CD8-positive, alpha-beta memory T cell (primary cell): ENCODE measurements around the gene HIRA. TPM values are rescaled to one million over a fixed set of nuclear protein-coding genes. Genes with fewer than 3 reads are reported as not detected.
A peak's percentile ranks its signal among the peaks of the same experiment; 100 is the strongest.
"Not testable (repeated sequence)": the region's sequence is repeated elsewhere in the genome, so short reads cannot be mapped to it uniquely, and the experiment has no call there.

Experiments used
- CTCF ChIA-PET: fragments of 350-600 bp; sonication (Branson Sonifier 250); formaldehyde crosslinking; loops from one replicate; lab custom pipeline; 2021; ENCODE audit warnings: antibody characterized with exemption; lab: Charles Lee
- POLR2A ChIA-PET: fragments of 350-600 bp; sonication (Branson Sonifier 250); formaldehyde crosslinking; loops from one replicate; lab custom pipeline; 2021; ENCODE audit warnings: antibody characterized with exemption; lab: Charles Lee
- DNase-seq, 5 donors: peaks; one replicate each; pipeline versions ENCODE4 v3.0.0 to v3.0.0-alpha.2; 2020 to 2022; ENCODE audit warnings: mixed read lengths in 1 of 5
- H3K27ac ChIP-seq: one replicate; pipeline ENCODE4 v1.7.0; 2013; ENCODE audit warnings: low read depth, mild to moderate bottlenecking, low read length, moderate library complexity
- H3K27me3 ChIP-seq: 2 replicates; pipeline ENCODE4 v1.7.0; 2013; ENCODE audit warnings: low read length, mild to moderate bottlenecking; ENCODE audit not compliant: insufficient read depth, poor library complexity, severe bottlenecking
- H3K36me3 ChIP-seq: 2 replicates; pipeline ENCODE4 v1.7.0; 2013; ENCODE audit warnings: mild to moderate bottlenecking, low read length, moderate library complexity; ENCODE audit not compliant: insufficient read depth
- H3K4me1 ChIP-seq: 2 replicates; pipeline ENCODE4 v1.7.0; 2013; ENCODE audit warnings: mild to moderate bottlenecking, low read length, moderate library complexity; ENCODE audit not compliant: insufficient read depth
- H3K4me3 ChIP-seq: 2 replicates; pipeline ENCODE4 v1.7.0; 2013; ENCODE audit warnings: mild to moderate bottlenecking, low read length
- H3K9me3 ChIP-seq: 2 replicates; pipeline ENCODE4 v1.7.0; 2013; ENCODE audit warnings: mild to moderate bottlenecking, low read length
- H3K27ac Mint-ChIP-seq, 8 donors: one replicate each; pipeline ENCODE4 v1.8.0; 2020 to 2021; ENCODE audit warnings: mixed read lengths in 8 of 8, mild to moderate bottlenecking in 6 of 8, inconsistent platforms in 3 of 8, moderate library complexity in 3 of 8
- H3K27me3 Mint-ChIP-seq, 2 donors: one replicate each; pipeline ENCODE4 v1.8.0; 2020 to 2021; ENCODE audit warnings: mixed read lengths in 2 of 2, mild to moderate bottlenecking in 1 of 2, moderate library complexity in 1 of 2
- H3K36me3 Mint-ChIP-seq, 3 donors: one replicate each; pipeline ENCODE4 v1.8.0; 2020 to 2021; ENCODE audit warnings: mixed read lengths in 3 of 3, inconsistent platforms in 1 of 3, mild to moderate bottlenecking in 1 of 3
- H3K4me1 Mint-ChIP-seq, 3 donors: one replicate each; pipeline ENCODE4 v1.8.0; 2020 to 2021; ENCODE audit warnings: mixed read lengths in 3 of 3, inconsistent platforms in 1 of 3, mild to moderate bottlenecking in 1 of 3
- H3K4me3 Mint-ChIP-seq, 7 donors: one replicate each; pipeline ENCODE4 v1.8.0; 2020 to 2021; ENCODE audit warnings: mixed read lengths in 7 of 7, mild to moderate bottlenecking in 6 of 7, moderate library complexity in 4 of 7, inconsistent platforms in 2 of 7
- H3K9me3 Mint-ChIP-seq, 5 donors: one replicate each; pipeline ENCODE4 v1.8.0; 2020 to 2022; ENCODE audit warnings: mixed read lengths in 5 of 5, mild to moderate bottlenecking in 3 of 5, moderate library complexity in 2 of 5, inconsistent platforms in 1 of 5
- polyA plus RNA-seq: library from polyadenylated mRNA; unstranded; fragments of 300-500 nt; fragmentation: Illumina TruSeq; gene quantifications from one replicate; pipeline ENCODE4 v1.2.3, GENCODE V29; 2021
- total RNA-seq, 2 experiments: library from RNA; stranded (reverse); gene quantifications; one replicate each; pipeline ENCODE4 v1.2.3, GENCODE V29; 2021

Gene HIRA
- total and polyA plus RNA-seq, 3 experiments from 2014 or later, result 4.6 to 44.8 (median 38.5) TPM

- H3K9me3 Mint-ChIP-seq, H3K27me3 ChIP-seq, H3K27me3 Mint-ChIP-seq, H3K9me3 ChIP-seq, DNase-seq, H3K27ac ChIP-seq, H3K4me3 ChIP-seq: not testable (repeated sequence)
- ChIA-PET POLR2A (interaction anchor here (0.6 kb wide), 1 partner anchor 23 kb away, joined by 3 read pairs; no protein-coding TSS in a partner anchor), CTCF (interaction anchor here (1.4 kb wide), 1 partner anchor 10 kb away, joined by 3 read pairs; no protein-coding TSS in a partner anchor)
- Histone ChIP-seq H3K4me1 (peaks cover 11% of the 10 kb centered on the region), H3K36me3 (peaks cover 15% of the 10 kb centered on the region)
- peak overlapping the region in 1 of 7 donors; percentile 43 for H3K4me3 Mint-ChIP-seq
- H3K4me1 Mint-ChIP-seq, result peaks cover 13 to 27% (median 17%) of the 10 kb centered on the region in 3 donors
- peak overlapping the region in 5 of 8 donors; percentile 6 to 72 (median 57) for H3K27ac Mint-ChIP-seq
- peaks cover 0 to 50% (median 3%) of the 10 kb centered on the region in 3 donors for H3K36me3 Mint-ChIP-seq
These were observed 5.1 kb upstream of the HIRA start for GRCh38 chr22:19436444-19437161.

GRCh38 chr22:19434829-19435580 is 3.5 kb upstream of the HIRA start:
- Histone ChIP-seq H3K4me3 (no peak overlapping the region), H3K36me3 (peaks cover 15% of the 10 kb centered on the region), H3K27ac (no peak overlapping the region), H3K9me3 (no peaks in the 10 kb centered on the region), H3K4me1 (peaks cover 20% of the 10 kb centered on the region), H3K27me3 (no peaks in the 10 kb centered on the region)
- peaks cover 0 to 42% (median 3%) of the 10 kb centered on the region in 3 donors for H3K36me3 Mint-ChIP-seq
- no peaks in the 10 kb centered on the region for H3K9me3 Mint-ChIP-seq
- POLR2A ChIA-PET, result no interaction called here
- H3K4me1 Mint-ChIP-seq, result peaks cover 21 to 31% (median 25%) of the 10 kb centered on the region in 3 donors
- peaks cover 0 to 3% of the 10 kb centered on the region in 2 donors for H3K27me3 Mint-ChIP-seq
- H3K27ac Mint-ChIP-seq, result peak overlapping the region in 6 of 8 donors; percentile 4 to 99 (median 50)
- CTCF ChIA-PET, result interaction anchor here (1.8 kb wide), 1 partner anchor 10 kb away, joined by 6 read pairs; no protein-coding TSS in a partner anchor
- DNase-seq, result no peak
- H3K4me3 Mint-ChIP-seq, result peak overlapping the region in 3 of 7 donors; percentile 34 to 99 (median 96)

GRCh38 chr22:19434401-19434800 is 2.9 kb upstream of the HIRA start:
- ChIA-PET POLR2A (no interaction called here), CTCF (interaction anchor here (1.8 kb wide), 1 partner anchor 11 kb away, joined by 6 read pairs; no protein-coding TSS in a partner anchor)
- Mint-ChIP-seq H3K27ac (peak overlapping the region in 4 of 8 donors; percentile 36 to 99 (median 70)), H3K4me1 (peaks cover 27 to 37% (median 31%) of the 10 kb centered on the region in 3 donors), H3K36me3 (peaks cover 0 to 44% (median 3%) of the 10 kb centered on the region in 3 donors), H3K9me3 (no peaks in the 10 kb centered on the region), H3K27me3 (peaks cover 0 to 3% of the 10 kb centered on the region in 2 donors), H3K4me3 (peak overlapping the region in 5 of 7 donors; percentile 10 to 99 (median 45))
- H3K4me3 ChIP-seq, result no peak overlapping the region
- no peaks in the 10 kb centered on the region for H3K27me3 ChIP-seq
- DNase-seq, result no peak
- H3K4me1 ChIP-seq, result peaks cover 26% of the 10 kb centered on the region
- H3K36me3 ChIP-seq, result peaks cover 15% of the 10 kb centered on the region
- no peaks in the 10 kb centered on the region for H3K9me3 ChIP-seq
- no peak overlapping the region for H3K27ac ChIP-seq

- H3K27ac Mint-ChIP-seq, result peak within 1 kb of the TSS; percentile 87 to 99 (median 92)
- H3K36me3 ChIP-seq, result peaks cover 22% of the 10 kb centered on the region
- peak within 1 kb of the TSS; percentile 85 to 99 (median 89) for H3K4me3 Mint-ChIP-seq
- peaks cover 0 to 40% (median 6%) of the 10 kb centered on the region in 3 donors for H3K36me3 Mint-ChIP-seq
- peak within 1 kb of the TSS; percentile 95 for H3K4me3 ChIP-seq
- H3K4me1 Mint-ChIP-seq, result peaks cover 35 to 49% (median 47%) of the 10 kb centered on the region in 3 donors
- H3K9me3 ChIP-seq, result no peaks in the 10 kb centered on the region
- peak within 1 kb of the TSS; percentile 99 for H3K27ac ChIP-seq
- no peaks in the 10 kb centered on the region for H3K27me3 ChIP-seq
- H3K4me1 ChIP-seq, result peaks cover 42% of the 10 kb centered on the region
- H3K27me3 Mint-ChIP-seq, result peaks cover 0 to 3% of the 10 kb centered on the region in 2 donors
- ChIA-PET POLR2A (interaction anchor here (1.0 to 2.1 kb wide), 7 partner anchors 12 to 288 kb away, joined by 3 to 24 read pairs (median 9); partner anchors contain the start of genes C22orf39, CDC45, ESS2 and SLC25A1), CTCF (interaction anchor here (1.1 to 1.4 kb wide), 2 partner anchors 12 to 46 kb away, joined by 3 to 5 read pairs; no protein-coding TSS in a partner anchor)
- no peaks in the 10 kb centered on the region for H3K9me3 Mint-ChIP-seq
- peak; percentile 78 to 90 (median 82) for DNase-seq
These were observed 759 bp upstream of the HIRA start, which contains the start of gene MRPL40 for GRCh38 chr22:19432133-19432851. Gene MRPL40 (plus strand): TSS chr22:19432545. CDS start chr22:19432555, 10 bp downstream.

GRCh38 chr22:19430890-19431541 is 517 bp downstream of the HIRA start:
- Histone ChIP-seq H3K4me1 (peaks cover 43% of the 10 kb centered on the region), H3K36me3 (peaks cover 22% of the 10 kb centered on the region), H3K27ac (peak overlapping the region; percentile 88), H3K27me3 (no peaks in the 10 kb centered on the region), H3K9me3 (no peaks in the 10 kb centered on the region), H3K4me3 (peak overlapping the region; percentile 84)
- Mint-ChIP-seq H3K27ac (peak overlapping the region; percentile 80 to 99 (median 95)), H3K36me3 (peaks cover 0 to 35% (median 6%) of the 10 kb centered on the region in 3 donors), H3K4me1 (peaks cover 48 to 62% (median 60%) of the 10 kb centered on the region in 3 donors), H3K4me3 (peak overlapping the region; percentile 84 to 99 (median 90)), H3K9me3 (no peaks in the 10 kb centered on the region), H3K27me3 (peaks cover 0 to 3% of the 10 kb centered on the region in 2 donors)
- ChIA-PET CTCF (interaction anchor here (0.6 to 1.4 kb wide), 3 partner anchors 11 to 287 kb away, joined by 3 to 5 read pairs (median 3); partner anchors contain the start of gene ESS2), POLR2A (interaction anchor here (0.6 to 2.1 kb wide), 8 partner anchors 11 to 595 kb away, joined by 3 to 24 read pairs (median 6); partner anchors contain the start of genes C22orf39, CDC45 and ESS2)
- peak in 3 of 5 donors; percentile 11 to 18 (median 12) for DNase-seq

- no peaks in the 10 kb centered on the region for H3K27me3 ChIP-seq
- Mint-ChIP-seq H3K4me3 (peak overlapping the region; percentile 84 to 99 (median 90)), H3K36me3 (peaks cover 0 to 30% (median 3%) of the 10 kb centered on the region in 3 donors), H3K27me3 (peaks cover 0 to 3% of the 10 kb centered on the region in 2 donors), H3K9me3 (no peaks in the 10 kb centered on the region), H3K4me1 (peaks cover 53 to 65% (median 65%) of the 10 kb centered on the region in 3 donors), H3K27ac (peak overlapping the region; percentile 80 to 99 (median 95))
- ChIA-PET CTCF (interaction anchor here (0.6 to 1.2 kb wide), 2 partner anchors 16 to 286 kb away, joined by 3 read pairs; partner anchors contain the start of gene ESS2), POLR2A (interaction anchor here (0.6 to 2.1 kb wide), 4 partner anchors 14 to 55 kb away, joined by 3 to 24 read pairs (median 6); partner anchors contain the start of genes C22orf39 and CDC45)
- H3K4me3 ChIP-seq, result peak overlapping the region; percentile 84
- peaks cover 43% of the 10 kb centered on the region for H3K4me1 ChIP-seq
- peaks cover 16% of the 10 kb centered on the region for H3K36me3 ChIP-seq
- DNase-seq, result peak; percentile 15 to 54 (median 42)
- peak overlapping the region; percentile 88 for H3K27ac ChIP-seq
- H3K9me3 ChIP-seq, result no peaks in the 10 kb centered on the region
These were observed 1.3 kb downstream of the HIRA start for GRCh38 chr22:19429950-19430889.
